Mammary epithelial cell (primary cell): ENCODE measurements around the gene CCSER2.

ENCODE experiments used
- EZH2 ChIP-seq: IDR thresholded peaks from 2 replicates; pipeline ENCODE4 v1.6.1; 2012; ENCODE audit warnings: low read length, inconsistent platforms, borderline replicate concordance
- TF ChIP-seq, protein P1 (sequence below), 2 donors: IDR thresholded peaks in 1 of 2; conservative IDR thresholded peaks in 1 of 2; 2 replicates each; pipeline ENCODE4 v1.5.1; 2011 to 2012; ENCODE audit warnings: inconsistent platforms in 2 of 2, low read length in 2 of 2, mild to moderate bottlenecking in 2 of 2, control low read depth in 1 of 2, low read depth in 1 of 2; ENCODE audit not compliant: insufficient read depth in 1 of 2; ENCODE audit errors: extremely low read depth in 1 of 2

DNA sequence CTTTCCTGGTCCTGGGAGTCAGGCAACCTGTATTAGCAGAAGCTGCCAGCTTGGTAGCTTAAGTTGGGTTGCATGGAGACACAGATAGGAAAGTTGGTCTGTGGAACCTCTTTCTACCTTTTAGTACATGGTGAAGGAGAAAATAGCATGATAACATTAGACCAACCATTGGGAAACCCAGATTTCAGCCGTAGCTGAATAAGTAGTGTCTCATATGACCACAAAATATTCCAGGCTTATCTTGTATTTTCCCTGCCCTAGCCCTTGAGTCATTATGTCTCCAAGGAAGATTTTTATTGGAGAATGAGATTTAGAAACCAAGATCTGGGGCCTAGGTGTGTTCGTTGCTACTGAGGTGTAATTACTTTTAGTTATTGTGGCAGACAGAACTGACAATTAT is 67.2 kb downstream of the CCSER2 start:
- TF ChIP-seq, protein P1, sequence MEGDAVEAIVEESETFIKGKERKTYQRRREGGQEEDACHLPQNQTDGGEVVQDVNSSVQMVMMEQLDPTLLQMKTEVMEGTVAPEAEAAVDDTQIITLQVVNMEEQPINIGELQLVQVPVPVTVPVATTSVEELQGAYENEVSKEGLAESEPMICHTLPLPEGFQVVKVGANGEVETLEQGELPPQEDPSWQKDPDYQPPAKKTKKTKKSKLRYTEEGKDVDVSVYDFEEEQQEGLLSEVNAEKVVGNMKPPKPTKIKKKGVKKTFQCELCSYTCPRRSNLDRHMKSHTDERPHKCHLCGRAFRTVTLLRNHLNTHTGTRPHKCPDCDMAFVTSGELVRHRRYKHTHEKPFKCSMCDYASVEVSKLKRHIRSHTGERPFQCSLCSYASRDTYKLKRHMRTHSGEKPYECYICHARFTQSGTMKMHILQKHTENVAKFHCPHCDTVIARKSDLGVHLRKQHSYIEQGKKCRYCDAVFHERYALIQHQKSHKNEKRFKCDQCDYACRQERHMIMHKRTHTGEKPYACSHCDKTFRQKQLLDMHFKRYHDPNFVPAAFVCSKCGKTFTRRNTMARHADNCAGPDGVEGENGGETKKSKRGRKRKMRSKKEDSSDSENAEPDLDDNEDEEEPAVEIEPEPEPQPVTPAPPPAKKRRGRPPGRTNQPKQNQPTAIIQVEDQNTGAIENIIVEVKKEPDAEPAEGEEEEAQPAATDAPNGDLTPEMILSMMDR (conservative IDR thresholded peaks at IDR 0.05 in 1 of 2, IDR thresholded peaks at IDR 0.05 in 1 of 2; ENCODE audit: extremely low read depth in 1 of 2, insufficient read depth in 1 of 2, low read depth in 1 of 2, low read length in 2 of 2): no peak
- TF ChIP-seq EZH2: no peak
